Skeletal muscle cell (primary cell): Measurements from ENCODE around the gene PRRC2C.
"Not testable (repeated sequence)": the region's sequence is repeated elsewhere in the genome, so short reads cannot be mapped to it uniquely, and the experiment has no call there.

ENCODE experiments used
- DNase-seq: peaks from one replicate; pipeline ENCODE4 v3.0.0-alpha.2; 2010; ENCODE audit warnings: low read depth
- H3K4me3 ChIP-seq: 2 replicates; pipeline ENCODE4 v1.5.1; 2011; ENCODE audit warnings: low read depth, mild to moderate bottlenecking, control low read depth, low read length, moderate library complexity

PRRC2C gene

GRCh38 chr1:171485375-171486047, at the start of gene PRRC2C:
TSS of gene PRRC2C (plus strand) at chr1:171485530. CDS start at chr1:171512089, 26,559 bp downstream.
- peak; percentile 93 for DNase-seq
- peak within 1 kb of the TSS; percentile 100 for H3K4me3 ChIP-seq

GRCh38 chr1:171438441-171438840, 46.9 kb upstream of the PRRC2C start:
- no peak overlapping the region for H3K4me3 ChIP-seq
- DNase-seq: peak; percentile 94

GRCh38 chr1:171440201-171440600, 45.1 kb upstream of the PRRC2C start:
- not testable (repeated sequence) for DNase-seq, H3K4me3 ChIP-seq

GRCh38 chr1:171441278-171441895, 43.9 kb upstream of the PRRC2C start:
- not testable (repeated sequence) for DNase-seq

GRCh38 chr1:171446386-171446785, 38.9 kb upstream of the PRRC2C start:
- H3K4me3 ChIP-seq: no peak overlapping the region
- no peak for DNase-seq

More at GRCh38 chr1:171441278-171441895, 43.9 kb upstream of the PRRC2C start:
- not testable (repeated sequence) for H3K4me3 ChIP-seq

GRCh38 chr1:171455967-171456366, 29.4 kb upstream of the PRRC2C start:
- no peak overlapping the region for H3K4me3 ChIP-seq
- no peak for DNase-seq

- DNase-seq: peak; percentile 22
- no peak overlapping the region for H3K4me3 ChIP-seq
These were observed 27.9 kb upstream of the PRRC2C start for GRCh38 chr1:171457412-171457811.

GRCh38 chr1:171460018-171460620, 25.2 kb upstream of the PRRC2C start:
- no peak for DNase-seq
- H3K4me3 ChIP-seq: no peak overlapping the region

- DNase-seq: no peak
These were observed 17.7 kb upstream of the PRRC2C start for GRCh38 chr1:171467626-171468025.

GRCh38 chr1:171468120-171468750, 17.1 kb upstream of the PRRC2C start:
- DNase-seq: no peak
- H3K4me3 ChIP-seq: no peak overlapping the region

More at GRCh38 chr1:171467626-171468025, 17.7 kb upstream of the PRRC2C start:
- no peak overlapping the region for H3K4me3 ChIP-seq

- DNase-seq: no peak
- no peak overlapping the region for H3K4me3 ChIP-seq
These were observed 14.6 kb upstream of the PRRC2C start for GRCh38 chr1:171470726-171471125.

GRCh38 chr1:171472183-171472647, 13.1 kb upstream of the PRRC2C start:
- DNase-seq: no peak
- H3K4me3 ChIP-seq: no peak overlapping the region

GRCh38 chr1:171476829-171477228, 8.5 kb upstream of the PRRC2C start:
- H3K4me3 ChIP-seq: no peak overlapping the region

GRCh38 chr1:171477804-171478203, 7.5 kb upstream of the PRRC2C start:
- no peak for DNase-seq
- no peak overlapping the region for H3K4me3 ChIP-seq

More at GRCh38 chr1:171476829-171477228, 8.5 kb upstream of the PRRC2C start:
- no peak for DNase-seq

- H3K4me3 ChIP-seq: no peak overlapping the region
- DNase-seq: no peak
These were observed 5.3 kb upstream of the PRRC2C start for GRCh38 chr1:171480035-171480434.

- no peak for DNase-seq
- H3K4me3 ChIP-seq: peak overlapping the region; percentile 100
These were observed 463 bp upstream of the PRRC2C start for GRCh38 chr1:171484760-171485374.

GRCh38 chr1:171486048-171486519, 754 bp downstream of the PRRC2C start:
- peak; percentile 62 for DNase-seq

GRCh38 chr1:171487038-171487437, 1.7 kb downstream of the PRRC2C start:
- H3K4me3 ChIP-seq: peak overlapping the region; percentile 100
- no peak for DNase-seq

More at GRCh38 chr1:171486048-171486519, 754 bp downstream of the PRRC2C start:
- peak overlapping the region; percentile 100 for H3K4me3 ChIP-seq

GRCh38 chr1:171488190-171488929, 3.0 kb downstream of the PRRC2C start:
- no peak overlapping the region for H3K4me3 ChIP-seq
- DNase-seq: no peak
